Stimulated activated CD4-positive, alpha-beta T cell treated with anti-CD3 and anti-CD28 coated beads, Interleukin-2, amount 100 ng/mL, for 48 hours (primary cell): Measurements from ENCODE around the gene ELAPOR1.
"Not testable (repeated sequence)": the region's sequence is repeated elsewhere in the genome, so short reads cannot be mapped to it uniquely, and the experiment has no call there.

Experiments used
- DNase-seq, 2 donors: peaks; one replicate each; pipeline ENCODE4 v3.0.0-alpha.2; 2020

ELAPOR1 gene

DNA sequence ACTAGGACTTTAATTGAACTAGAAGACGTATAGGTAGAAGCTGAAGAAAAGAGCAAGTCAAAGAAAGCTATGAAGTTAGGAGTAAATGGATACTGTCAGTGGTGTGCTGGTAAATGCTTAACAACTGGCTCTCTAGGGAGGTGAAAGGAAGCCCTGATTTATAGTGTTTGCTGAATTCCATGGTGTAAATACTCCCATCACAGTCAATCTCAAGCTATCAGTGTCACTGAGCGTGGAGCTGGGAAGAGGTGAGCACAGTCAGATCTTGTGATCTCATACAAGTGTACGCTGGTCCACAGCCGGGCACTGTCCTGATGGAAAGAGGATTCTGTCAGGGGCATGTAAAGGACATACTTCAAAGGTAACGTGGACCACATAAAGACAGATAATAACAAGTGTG lies 28.3 kb downstream of the ELAPOR1 start:
- DNase-seq = no peak

GRCh38 chr1:109142725-109143124 lies 28.8 kb downstream of the ELAPOR1 start:
- DNase-seq = not testable (repeated sequence)

DNA sequence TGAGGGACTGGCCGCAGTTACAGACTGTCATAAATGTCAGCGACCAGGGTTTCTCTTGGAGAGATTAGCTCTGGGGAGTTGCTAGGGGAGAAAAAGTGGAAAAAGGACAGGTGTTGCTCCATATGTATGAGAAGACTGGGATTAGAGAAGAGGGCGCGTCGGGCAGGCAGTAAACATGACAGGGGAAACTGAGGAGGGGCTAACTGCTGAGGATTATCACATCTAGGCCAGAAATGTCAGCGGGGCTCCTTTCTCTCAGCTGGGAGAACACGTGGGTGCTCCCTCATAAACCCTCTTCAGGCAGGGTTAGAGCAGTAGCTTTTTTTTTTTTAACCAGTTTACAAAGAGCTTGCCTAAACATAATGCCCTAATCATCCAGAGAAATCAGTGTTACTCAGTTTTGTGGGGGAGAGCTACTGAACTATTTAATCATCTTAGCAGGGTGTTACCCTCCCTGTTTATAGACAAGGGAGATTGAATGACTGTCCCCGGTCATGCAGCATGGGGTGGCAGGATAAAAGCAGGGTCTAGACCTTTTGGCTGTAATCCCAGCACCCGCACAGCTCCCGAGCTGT lies 35.2 kb downstream of the ELAPOR1 start:
- no peak for DNase-seq

DNA sequence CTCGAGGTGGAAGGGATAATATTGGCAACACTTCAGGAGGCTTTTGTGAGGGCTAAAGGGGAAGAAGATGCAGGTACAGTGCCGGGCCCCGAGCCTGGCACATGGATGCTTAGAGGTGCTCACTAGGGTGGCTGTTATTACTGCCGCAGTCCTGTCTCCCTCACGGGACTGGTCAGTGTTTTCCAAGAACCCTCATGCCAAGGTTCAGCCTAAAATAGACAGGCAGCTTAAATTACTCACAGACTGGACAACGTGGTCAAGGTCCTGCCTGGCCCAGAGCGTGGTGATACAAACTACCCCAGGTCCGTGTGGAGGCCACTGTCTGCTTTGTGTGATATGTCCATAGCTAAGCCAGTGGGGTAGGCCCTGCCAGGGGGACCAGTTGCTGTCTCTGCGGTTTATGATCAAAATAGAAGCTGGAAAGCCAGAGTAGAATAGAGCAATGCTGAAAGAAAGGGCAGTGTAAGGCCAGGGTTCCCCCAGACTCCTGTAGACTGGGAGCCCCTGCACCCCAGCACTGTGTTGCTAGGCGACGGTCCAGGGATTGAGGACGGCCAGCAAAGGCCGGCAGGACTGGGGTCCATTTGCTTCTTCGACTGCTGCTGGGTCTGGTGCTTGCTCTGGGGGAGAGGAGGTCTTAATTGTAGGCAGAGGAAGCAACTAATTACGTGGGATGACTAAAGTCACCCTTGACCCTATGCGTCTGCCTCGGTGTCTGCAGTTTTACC lies 36.1 kb downstream of the ELAPOR1 start:
- no peak for DNase-seq

DNA sequence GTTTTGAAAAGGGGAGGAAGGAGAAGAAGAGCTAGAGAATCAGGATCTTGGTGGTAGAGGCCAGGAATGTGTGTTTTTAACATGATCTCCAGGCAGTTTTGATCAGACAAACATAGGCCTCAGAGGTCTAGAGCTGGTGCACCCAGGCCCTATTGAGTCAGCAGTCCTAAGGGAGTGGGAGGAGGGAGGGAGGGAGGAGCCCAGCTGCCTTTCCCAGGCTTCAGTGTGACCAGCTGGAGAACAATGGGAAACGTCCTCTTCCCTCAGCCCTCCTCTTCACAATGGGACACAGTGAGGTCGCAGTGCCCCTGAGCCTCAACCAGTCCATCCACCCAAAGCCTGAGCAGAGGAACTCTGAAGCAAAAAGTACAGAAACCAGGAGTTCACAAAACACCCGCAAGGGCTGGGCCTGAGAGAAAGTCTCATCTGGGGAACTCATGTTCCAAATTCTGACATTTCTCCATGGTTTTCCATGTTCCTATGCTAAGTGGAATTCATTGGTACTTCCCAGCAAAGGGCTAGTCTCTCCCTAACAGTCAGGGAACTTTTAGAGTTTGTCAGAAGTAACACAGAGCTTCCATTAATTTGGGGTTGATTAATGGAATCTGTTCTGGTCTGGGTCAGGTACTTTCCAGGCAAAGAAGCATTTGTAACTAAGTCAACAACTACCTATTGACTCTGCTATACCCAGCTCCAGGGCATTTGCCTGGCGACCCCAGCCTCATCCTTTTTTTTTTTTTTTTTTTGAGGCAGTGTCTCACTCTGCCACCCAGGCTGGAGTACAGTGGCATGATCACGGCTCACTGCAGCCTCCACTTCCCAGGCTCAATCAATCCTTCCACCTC lies 37.5 kb downstream of the ELAPOR1 start:
- no peak for DNase-seq

DNA sequence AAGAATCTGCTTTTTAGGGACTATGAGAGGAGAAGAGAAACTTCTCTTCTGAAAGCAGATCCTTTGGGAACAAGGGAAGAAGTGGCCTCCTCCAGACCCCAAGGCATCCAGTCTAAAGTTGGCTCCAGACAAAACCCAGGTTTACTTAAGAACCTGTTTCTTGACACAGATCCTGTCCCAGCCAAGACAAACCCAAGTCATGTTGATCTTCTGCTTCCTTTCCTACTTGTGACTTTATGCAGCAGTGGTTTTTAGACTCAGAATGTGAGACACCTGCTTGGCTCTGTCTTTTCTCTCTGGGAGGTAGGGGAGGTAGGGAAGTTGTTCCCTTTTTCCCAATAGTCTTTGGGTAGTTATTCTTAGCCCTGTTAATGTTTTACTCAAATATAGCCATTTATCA lies 38.3 kb downstream of the ELAPOR1 start:
- no peak for DNase-seq

DNA sequence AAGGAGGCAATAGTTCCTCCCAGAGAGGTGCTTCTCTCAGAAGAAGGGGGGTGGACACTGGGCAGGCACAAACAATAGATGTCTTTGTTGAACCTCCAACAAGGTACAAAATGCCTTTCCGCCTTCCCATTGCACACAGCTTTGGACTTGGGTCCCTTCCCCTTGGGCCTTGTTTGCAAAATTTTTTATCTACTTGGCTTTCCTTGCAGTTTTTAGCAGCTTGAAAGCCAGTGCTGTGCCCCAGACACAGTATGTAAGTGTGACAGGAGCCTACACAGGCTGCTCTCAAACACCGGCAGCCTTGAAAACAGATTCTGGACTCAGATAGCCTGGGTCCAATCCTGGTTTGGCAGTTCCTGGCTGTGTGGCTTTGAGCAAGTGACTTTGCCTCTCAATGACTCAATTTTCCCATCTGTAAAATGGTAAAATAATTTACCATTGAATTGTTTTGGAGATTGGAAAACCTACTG lies 43.0 kb downstream of the ELAPOR1 start:
- DNase-seq = no peak

GRCh38 chr1:109158433-109158832 lies 44.5 kb downstream of the ELAPOR1 start:
- DNase-seq = no peak

GRCh38 chr1:109159326-109159725 lies 45.4 kb downstream of the ELAPOR1 start:
- DNase-seq = no peak

DNA sequence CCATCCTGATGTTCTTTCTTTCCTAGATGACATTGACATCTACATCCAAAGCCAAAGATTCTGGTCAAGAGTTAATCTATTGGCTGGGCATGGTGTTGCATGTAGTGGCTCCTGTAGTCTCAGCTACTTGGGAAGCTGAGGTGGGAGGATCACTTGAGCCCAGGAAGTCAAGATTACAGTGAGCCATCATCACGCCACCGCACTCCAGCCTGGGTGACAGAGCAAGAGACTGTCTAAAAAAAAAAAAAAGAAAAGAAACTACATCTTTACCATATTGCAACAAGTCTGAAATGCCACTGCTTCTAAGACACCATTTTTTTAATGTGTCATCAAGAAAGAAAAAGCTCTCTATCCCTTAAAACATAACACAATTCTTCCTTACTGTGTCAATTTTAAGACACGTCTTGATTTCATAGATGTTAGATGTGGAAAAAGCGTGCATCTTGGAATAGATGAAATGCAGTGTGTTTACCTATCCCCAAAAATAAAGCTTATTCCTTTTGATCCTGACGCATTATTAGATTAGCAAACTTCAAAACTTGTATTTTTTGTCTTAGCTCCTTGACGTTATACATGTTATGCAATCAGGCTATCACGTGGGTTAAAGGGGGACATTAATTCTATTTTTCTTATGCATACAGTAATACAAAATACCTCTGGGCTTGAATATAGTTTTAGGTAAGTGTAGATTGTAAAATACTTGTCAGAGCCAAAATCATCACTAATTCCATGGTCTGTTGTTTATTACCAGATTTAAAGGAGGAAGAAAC lies 46.3 kb downstream of the ELAPOR1 start:
- no peak for DNase-seq

- peak in 1 of 2 donors; percentile 2 for DNase-seq
Measured at GRCh38 chr1:109161858-109162606, 48.1 kb downstream of the ELAPOR1 start.

GRCh38 chr1:109162626-109163025 lies 48.7 kb downstream of the ELAPOR1 start:
- DNase-seq = no peak

DNA sequence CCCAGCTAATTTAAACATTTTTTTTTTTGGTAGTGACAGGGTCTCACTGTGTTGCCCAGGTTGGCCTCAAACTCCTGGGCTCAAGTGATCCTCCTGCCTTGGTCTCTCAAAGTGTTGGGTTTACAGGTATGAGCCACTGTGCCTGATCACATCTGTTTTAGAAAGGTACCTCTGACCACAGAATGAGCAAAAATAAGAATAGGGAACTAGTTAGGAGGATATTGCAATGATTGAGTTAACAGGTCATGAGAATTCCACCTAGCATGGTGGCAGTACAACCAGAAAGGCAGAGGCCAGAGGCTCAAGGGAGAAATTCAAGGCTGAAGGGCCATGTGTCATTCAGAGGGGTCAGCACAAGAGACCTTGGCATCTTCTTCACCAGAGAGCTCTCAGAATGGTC lies 49.6 kb downstream of the ELAPOR1 start:
- no peak for DNase-seq
